Neural cell (in vitro differentiated cells): Measurements from ENCODE around the gene TMEM196.

Experiments
- CTCF ChIP-seq: fragments of 450-650 bp; IDR thresholded peaks from 2 replicates; pipeline ENCODE4 v1.5.1; 2014; ENCODE audit warnings: antibody characterized with exemption, mild to moderate bottlenecking, moderate library complexity; ENCODE audit not compliant: poor library complexity, severe bottlenecking
- EP300 ChIP-seq: fragments of 450-650 bp; conservative IDR thresholded peaks from 2 replicates; pipeline ENCODE4 v1.6.1; 2014; ENCODE audit warnings: antibody characterized with exemption, mild to moderate bottlenecking, moderate library complexity; ENCODE audit not compliant: poor library complexity, severe bottlenecking
- EZH2 ChIP-seq: fragments of 200-600, 300-800 bp; shearing (Covaris generic), sonication (generic); IDR thresholded peaks from 2 replicates; pipeline ENCODE4 v1.6.1; 2014; ENCODE audit warnings: antibody characterized with exemption, low read length, borderline replicate concordance, mild to moderate bottlenecking; ENCODE audit not compliant: insufficient read depth, poor library complexity, severe bottlenecking
- POLR2AphosphoS5 ChIP-seq: IDR thresholded peaks from 2 replicates; pipeline ENCODE4 v1.6.1; 2012
- RAD21 ChIP-seq: fragments of 450-650 bp; conservative IDR thresholded peaks from 2 replicates; pipeline ENCODE4 v1.6.1; 2014; ENCODE audit warnings: antibody characterized with exemption, mild to moderate bottlenecking, moderate library complexity
- REST ChIP-seq: IDR thresholded peaks from 2 replicates; pipeline ENCODE4 v1.6.1; 2012; ENCODE audit warnings: borderline replicate concordance
- SMC3 ChIP-seq: fragments of 450-650 bp; conservative IDR thresholded peaks from 2 replicates; pipeline ENCODE4 v1.6.1; 2014; ENCODE audit warnings: antibody characterized with exemption, mild to moderate bottlenecking, moderate library complexity; ENCODE audit not compliant: poor library complexity
- TAF1 ChIP-seq: IDR thresholded peaks from 2 replicates; pipeline ENCODE4 v1.6.1; 2012; ENCODE audit warnings: low read depth

- TF ChIP-seq CTCF (no peak), RAD21 (no peak), REST (no peak), TAF1 (no peak), EZH2 (no peak), POLR2AphosphoS5 (no peak), SMC3 (no peak), EP300 (no peak)
These were observed 97.6 kb downstream of the TMEM196 start for GRCh38 chr7:19675816-19676215.
